H9 (cell line): ENCODE results near the gene ZFYVE28. TPM values are rescaled to one million over a fixed set of nuclear protein-coding genes. Genes with fewer than 3 reads are reported as not detected.

Experiments
- DNase-seq: peaks from one replicate; pipeline ENCODE4 v3.0.0-alpha.2; 2017
- H2AFZ ChIP-seq: one replicate; pipeline ENCODE4 v1.6.1; 2013; ENCODE audit warnings: mild to moderate bottlenecking, low read length, control low read depth, moderate library complexity
- H2AK5ac ChIP-seq: 2 replicates; pipeline ENCODE4 v1.6.1; 2013; ENCODE audit warnings: low read length, control low read depth, mixed read lengths; ENCODE audit not compliant: insufficient read length
- H2BK120ac ChIP-seq: one replicate; pipeline ENCODE4 v1.6.1; 2013; ENCODE audit warnings: low read depth, mild to moderate bottlenecking, low read length, control low read depth, inconsistent platforms; ENCODE audit not compliant: poor library complexity, severe bottlenecking
- H2BK12ac ChIP-seq: 2 replicates; pipeline ENCODE4 v1.6.1; 2013; ENCODE audit warnings: low read length, control low read depth, mixed read lengths, low read depth; ENCODE audit not compliant: insufficient read length
- H2BK15ac ChIP-seq: 2 replicates; pipeline ENCODE4 v1.6.1; 2013; ENCODE audit warnings: low read depth, low read length, control low read depth
- H2BK20ac ChIP-seq: one replicate; pipeline ENCODE4 v1.6.1; 2013; ENCODE audit warnings: low read depth, mild to moderate bottlenecking, low read length, control low read depth, inconsistent platforms; ENCODE audit not compliant: poor library complexity, severe bottlenecking
- H2BK5ac ChIP-seq: 2 replicates; pipeline ENCODE4 v1.6.1; 2013; ENCODE audit warnings: low read length, control low read depth, mixed read lengths; ENCODE audit not compliant: insufficient read length
- H3K14ac ChIP-seq: 2 replicates; pipeline ENCODE4 v1.6.1; 2013; ENCODE audit warnings: low read length, control low read depth; ENCODE audit not compliant: insufficient read depth
- H3K18ac ChIP-seq: 2 replicates; pipeline ENCODE4 v1.6.1; 2013; ENCODE audit warnings: low read depth, mild to moderate bottlenecking, mixed read lengths, low read length, control low read depth; ENCODE audit not compliant: insufficient read length
- H3K23ac ChIP-seq: 2 replicates; pipeline ENCODE4 v1.6.1; 2013; ENCODE audit warnings: low read length, control low read depth, mixed read lengths, low read depth; ENCODE audit not compliant: insufficient read length
- H3K23me2 ChIP-seq: 2 replicates; pipeline ENCODE4 v1.6.1; 2013; ENCODE audit warnings: low read depth, mild to moderate bottlenecking, mixed read lengths, low read length, control low read depth; ENCODE audit not compliant: insufficient read length, poor library complexity, severe bottlenecking
- H3K27ac ChIP-seq: 2 replicates; pipeline ENCODE4 v1.5.1; 2013; ENCODE audit warnings: low read length, control low read depth, mixed read lengths, low read depth; ENCODE audit not compliant: insufficient read length
- H3K27me3 ChIP-seq: 2 replicates; pipeline ENCODE4 v1.6.1; 2013; ENCODE audit warnings: low read length, control low read depth, inconsistent platforms; ENCODE audit not compliant: insufficient read depth
- H3K4ac ChIP-seq: 2 replicates; pipeline ENCODE4 v1.6.1; 2013; ENCODE audit warnings: low read depth, mild to moderate bottlenecking, control low read depth, inconsistent platforms, low read length, moderate library complexity
- H3K4me1 ChIP-seq: 2 replicates; pipeline ENCODE4 v1.6.1; 2013; ENCODE audit warnings: low read length, control low read depth, inconsistent platforms; ENCODE audit not compliant: insufficient read depth
- H3K4me2 ChIP-seq: 2 replicates; pipeline ENCODE4 v1.6.1; 2013; ENCODE audit warnings: low read length, control low read depth, mixed read lengths; ENCODE audit not compliant: insufficient read length, insufficient read depth
- H3K56ac ChIP-seq: 2 replicates; pipeline ENCODE4 v1.6.1; 2013; ENCODE audit warnings: low read depth, mild to moderate bottlenecking, mixed read lengths, low read length, control low read depth; ENCODE audit not compliant: insufficient read length
- H3K79me1 ChIP-seq: 2 replicates; pipeline ENCODE4 v1.6.1; 2013; ENCODE audit warnings: low read depth, mild to moderate bottlenecking, moderate library complexity, low read length, control low read depth, inconsistent platforms; ENCODE audit not compliant: insufficient read depth, poor library complexity, severe bottlenecking
- H3K79me2 ChIP-seq: 2 replicates; pipeline ENCODE4 v1.6.1; 2013; ENCODE audit warnings: low read length, control low read depth, inconsistent platforms; ENCODE audit not compliant: insufficient read depth
- H3K9ac ChIP-seq: 2 replicates; pipeline ENCODE4 v1.6.1; 2013; ENCODE audit warnings: low read length, control low read depth, mixed read lengths; ENCODE audit not compliant: insufficient read length; ENCODE audit errors: extremely low read depth
- H3K9me3 ChIP-seq: one replicate; pipeline ENCODE4 v1.6.1; 2013; ENCODE audit warnings: low read depth, low read length, inconsistent platforms; ENCODE audit not compliant: control insufficient read depth
- H3T11ph ChIP-seq: one replicate; pipeline ENCODE4 v1.6.1; 2013; ENCODE audit warnings: mild to moderate bottlenecking, low read length, control low read depth, inconsistent platforms
- H4K20me1 ChIP-seq: one replicate; pipeline ENCODE4 v1.6.1; 2013; ENCODE audit not compliant: control insufficient read depth, insufficient read length, insufficient read depth
- H4K5ac ChIP-seq: 2 replicates; pipeline ENCODE4 v1.6.1; 2013; ENCODE audit warnings: low read depth, mild to moderate bottlenecking, mixed read lengths, low read length, control low read depth; ENCODE audit not compliant: insufficient read length
- H4K8ac ChIP-seq: replicated peaks from 2 replicates; pipeline ENCODE4 v1.6.1; 2013; ENCODE audit warnings: low read length, control low read depth, mixed read lengths, low read depth; ENCODE audit not compliant: insufficient read length
- H4K91ac ChIP-seq: 2 replicates; pipeline ENCODE4 v1.6.1; 2013; ENCODE audit warnings: low read depth, mild to moderate bottlenecking, moderate library complexity, mixed read lengths, low read length, control low read depth; ENCODE audit not compliant: insufficient read length
- H3K27ac Mint-ChIP-seq, 3 experiments: 2 replicates in 2 of 3; 3 replicates in 1 of 3; pipeline ENCODE4 v1.8.0; 2020 to 2021; ENCODE audit warnings: mixed read lengths in 3 of 3, mild to moderate bottlenecking in 1 of 3, moderate library complexity in 1 of 3
- H3K27me3 Mint-ChIP-seq: 2 replicates; pipeline ENCODE4 v1.8.0; 2021; ENCODE audit warnings: low read depth, mild to moderate bottlenecking, moderate library complexity, mixed read lengths
- H3K36me3 Mint-ChIP-seq, 3 experiments: 2 replicates in 2 of 3; 3 replicates in 1 of 3; pipeline ENCODE4 v1.8.0; 2020 to 2021; ENCODE audit warnings: low read depth in 3 of 3, mixed read lengths in 3 of 3; ENCODE audit not compliant: insufficient read depth in 1 of 3
- H3K4me1 Mint-ChIP-seq, 2 experiments: 2 replicates each; pipeline ENCODE4 v1.8.0; 2020; ENCODE audit warnings: mixed read lengths in 2 of 2
- H3K4me3 Mint-ChIP-seq, 2 experiments: 2 replicates in 1 of 2; 3 replicates in 1 of 2; pipeline ENCODE4 v1.8.0; 2020 to 2021; ENCODE audit warnings: mild to moderate bottlenecking in 2 of 2, mixed read lengths in 2 of 2, moderate library complexity in 1 of 2
- H3K9me3 Mint-ChIP-seq, 2 experiments: 2 replicates in 1 of 2; 3 replicates in 1 of 2; pipeline ENCODE4 v1.8.0; 2020; ENCODE audit warnings: mild to moderate bottlenecking in 2 of 2, mixed read lengths in 2 of 2, moderate library complexity in 1 of 2
- CTCF ChIP-seq: fragments of 200-600 bp; sonication (generic); conservative IDR thresholded peaks from 3 replicates; pipeline ENCODE4 v1.8.0; 2021; ENCODE audit warnings: antibody characterized with exemption, mild to moderate bottlenecking
- WGBS: extraction: QIAGEN DNeasy Blood & Tissue Kit; methylation state at CpG from one replicate; pipeline ENCODE4 v1.1.7; 2013; ENCODE audit warnings: missing lambda C conversion rate, low lambda C conversion rate, mixed read lengths; ENCODE audit not compliant: insufficient read length; ENCODE audit errors: extremely low coverage; 5-methylcytosine and 5-hydroxymethylcytosine counted together
- total RNA-seq: library from RNA; stranded (reverse); gene quantifications from 2 replicates; pipeline ENCODE4 v1.2.1, GENCODE V29; 2021

The ZFYVE28 gene
- total RNA-seq, 1 experiment from 2014 or later, result 0.98 TPM

DNA sequence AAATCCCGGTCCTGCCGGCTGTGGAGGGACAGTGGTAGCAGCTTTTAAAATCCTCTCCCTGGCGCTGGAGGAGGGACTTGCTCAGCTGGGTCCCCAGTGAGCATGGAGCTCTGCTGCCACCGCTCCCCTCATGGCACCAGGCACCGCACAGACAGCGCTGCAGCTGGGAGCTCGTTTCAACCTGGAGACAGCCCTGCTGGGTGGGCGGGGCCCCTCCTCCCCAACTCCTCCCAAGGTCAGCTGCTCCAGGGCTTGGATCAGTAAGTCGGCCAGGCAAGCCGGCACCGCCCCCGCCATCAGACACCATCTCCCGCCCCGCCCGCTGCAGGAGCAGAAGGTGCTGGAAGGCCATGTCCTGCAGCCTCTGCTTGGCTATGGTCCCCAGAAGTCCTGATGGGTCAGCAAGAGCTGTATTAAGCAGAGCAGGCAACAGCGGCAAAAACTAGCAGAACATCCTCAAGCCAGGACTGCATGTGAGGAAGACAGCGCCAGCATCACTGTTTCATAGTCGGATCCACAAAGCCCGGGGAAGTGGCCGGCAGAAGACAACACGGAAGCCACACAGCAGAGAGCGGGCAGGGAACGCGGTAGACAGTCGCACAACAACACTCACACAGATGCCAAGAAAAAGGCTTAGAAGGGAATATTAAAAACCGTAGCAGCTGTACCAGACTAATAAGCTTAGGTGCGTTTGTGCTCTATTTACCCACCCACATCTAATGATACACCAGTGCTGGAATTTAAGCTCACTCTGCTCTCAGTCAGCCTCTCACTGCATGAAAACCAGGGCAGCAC lies 16.2 kb downstream of the ZFYVE28 start:
- no peaks in the 10 kb centered on the region for H3K27me3 ChIP-seq
- no peaks in the 10 kb centered on the region; a peak in 1 of 7 replicates for H3K36me3 Mint-ChIP-seq
- no peak overlapping the region for H3K23ac ChIP-seq
- no peak overlapping the region for H4K91ac ChIP-seq
- no peaks in the 10 kb centered on the region for H3K79me2 ChIP-seq
- H2BK5ac ChIP-seq, result no peak overlapping the region
- H2AK5ac ChIP-seq, result no peak overlapping the region
- no peak overlapping the region for H3K56ac ChIP-seq
- WGBS, result no CpG with 5 or more reads among the region's 27 CpGs
- DNase-seq, result peak; percentile 99
- H2BK20ac ChIP-seq, result no peak overlapping the region
- no peak overlapping the region for H2BK12ac ChIP-seq
- no peak for TF ChIP-seq CTCF
- peak overlapping the region in 1 of 3 experiments; percentile 32; a peak in 3 of 7 replicates for H3K27ac Mint-ChIP-seq
- no peak overlapping the region for H2AFZ ChIP-seq
- H4K8ac ChIP-seq, result no peak overlapping the region
- H3K4me1 Mint-ChIP-seq, result peaks cover 23 to 33% of the 10 kb centered on the region in 2 experiments
- no peaks in the 10 kb centered on the region for H3K9me3 Mint-ChIP-seq
- no peak overlapping the region for H3K27ac ChIP-seq
- H3K4me3 Mint-ChIP-seq, result peak overlapping the region; percentile 65 to 80
- no peak overlapping the region for H3K14ac ChIP-seq
- no peak overlapping the region for H2BK120ac ChIP-seq
- no peak overlapping the region for H3K9ac ChIP-seq
- H3K4me2 ChIP-seq, result peak overlapping the region; percentile 85
- H3K23me2 ChIP-seq, result peaks cover 3% of the 10 kb centered on the region
- H3K4me1 ChIP-seq, result peaks cover 6% of the 10 kb centered on the region; the same call in 1 of the 2 replicates
- no peak overlapping the region for H3T11ph ChIP-seq
- H2BK15ac ChIP-seq, result no peak overlapping the region
- no peaks in the 10 kb centered on the region for H4K20me1 ChIP-seq
- H3K79me1 ChIP-seq, result no peaks in the 10 kb centered on the region
- H3K18ac ChIP-seq, result no peak overlapping the region
- H4K5ac ChIP-seq, result no peak overlapping the region
- no peak overlapping the region for H3K4ac ChIP-seq
- H3K9me3 ChIP-seq, result no peaks in the 10 kb centered on the region
- peaks cover 27% of the 10 kb centered on the region for H3K27me3 Mint-ChIP-seq
